HL-60 (cell line): ENCODE measurements around the gene WNT2.

ENCODE experiments used
- DNase-seq, 2 experiments: peaks; one replicate each; pipeline ENCODE4 v3.0.0-alpha.2; 2010 to 2020; ENCODE audit warnings: low read depth in 1 of 2, low spot score in 1 of 2
- H3K27ac ChIP-seq: fragments of 250-450 bp; sonication (Bioruptor Pico); replicated peaks from 2 replicates; pipeline ENCODE4 v1.5.1; 2020; ENCODE audit warnings: mild to moderate bottlenecking, moderate library complexity
- H3K27me3 ChIP-seq: fragments of 250-450 bp; sonication (Bioruptor Pico); 2 replicates; pipeline ENCODE4 v1.5.1; 2021; ENCODE audit warnings: mild to moderate bottlenecking, moderate library complexity; ENCODE audit not compliant: insufficient read depth, poor library complexity, severe bottlenecking
- H3K4me3 ChIP-seq: replicated peaks from 2 replicates; pipeline ENCODE4 v1.5.1; 2011; ENCODE audit warnings: mild to moderate bottlenecking, control low read depth, low read length; ENCODE audit not compliant: insufficient read depth
- GABPA ChIP-seq: IDR thresholded peaks from 2 replicates; pipeline ENCODE4 v1.6.1; 2012; ENCODE audit warnings: low read depth
- POLR2AphosphoS5 ChIP-seq: IDR thresholded peaks from 2 replicates; pipeline ENCODE4 v1.6.1; 2012; ENCODE audit warnings: low read depth
- SPI1 ChIP-seq: IDR thresholded peaks from 2 replicates; pipeline ENCODE4 v1.6.1; 2012; ENCODE audit warnings: low read depth, mild to moderate bottlenecking, borderline replicate concordance
- TF ChIP-seq, protein P1 (sequence below): IDR thresholded peaks from one replicate; pipeline ENCODE4 v1.5.1; 2011; ENCODE audit warnings: low read length, control low read depth, inconsistent platforms; ENCODE audit not compliant: insufficient read depth
- TF ChIP-seq, protein P2 (sequence below): IDR thresholded peaks from 2 replicates; pipeline ENCODE4 v1.6.1; 2012; ENCODE audit warnings: low read depth; ENCODE audit not compliant: insufficient replicate concordance

WNT2 gene

DNA sequence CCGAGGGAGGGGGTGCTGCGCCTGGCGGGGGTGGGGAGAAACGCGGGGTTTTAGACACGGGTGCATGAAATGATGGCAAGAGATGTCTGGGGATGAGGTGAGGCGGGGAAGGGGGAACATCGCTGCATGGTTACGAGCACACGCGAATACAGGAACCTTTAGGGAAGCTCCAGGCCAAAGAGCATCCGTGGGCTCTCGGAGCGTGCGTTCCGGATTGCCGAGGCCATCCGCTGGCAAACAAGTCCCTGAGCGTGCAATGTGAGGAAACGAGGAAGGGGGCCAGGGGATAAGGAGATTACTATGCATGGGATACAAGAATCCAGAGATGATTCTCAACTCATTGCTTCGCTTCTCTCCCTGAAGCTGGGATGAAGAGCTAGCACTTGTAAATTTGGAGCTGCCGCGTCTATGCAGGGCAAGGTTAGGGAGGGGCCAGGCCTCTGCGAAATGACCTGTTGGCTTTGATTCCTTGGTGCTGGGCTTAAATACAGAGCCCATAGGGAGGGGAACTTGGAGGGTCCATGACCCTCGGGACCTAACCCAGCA lies 520 bp upstream of the WNT2 start:
- TF ChIP-seq, protein P1, sequence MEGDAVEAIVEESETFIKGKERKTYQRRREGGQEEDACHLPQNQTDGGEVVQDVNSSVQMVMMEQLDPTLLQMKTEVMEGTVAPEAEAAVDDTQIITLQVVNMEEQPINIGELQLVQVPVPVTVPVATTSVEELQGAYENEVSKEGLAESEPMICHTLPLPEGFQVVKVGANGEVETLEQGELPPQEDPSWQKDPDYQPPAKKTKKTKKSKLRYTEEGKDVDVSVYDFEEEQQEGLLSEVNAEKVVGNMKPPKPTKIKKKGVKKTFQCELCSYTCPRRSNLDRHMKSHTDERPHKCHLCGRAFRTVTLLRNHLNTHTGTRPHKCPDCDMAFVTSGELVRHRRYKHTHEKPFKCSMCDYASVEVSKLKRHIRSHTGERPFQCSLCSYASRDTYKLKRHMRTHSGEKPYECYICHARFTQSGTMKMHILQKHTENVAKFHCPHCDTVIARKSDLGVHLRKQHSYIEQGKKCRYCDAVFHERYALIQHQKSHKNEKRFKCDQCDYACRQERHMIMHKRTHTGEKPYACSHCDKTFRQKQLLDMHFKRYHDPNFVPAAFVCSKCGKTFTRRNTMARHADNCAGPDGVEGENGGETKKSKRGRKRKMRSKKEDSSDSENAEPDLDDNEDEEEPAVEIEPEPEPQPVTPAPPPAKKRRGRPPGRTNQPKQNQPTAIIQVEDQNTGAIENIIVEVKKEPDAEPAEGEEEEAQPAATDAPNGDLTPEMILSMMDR = no peak
- no peak for TF ChIP-seq SPI1
- no peak for TF ChIP-seq GABPA
- TF ChIP-seq, protein P2, sequence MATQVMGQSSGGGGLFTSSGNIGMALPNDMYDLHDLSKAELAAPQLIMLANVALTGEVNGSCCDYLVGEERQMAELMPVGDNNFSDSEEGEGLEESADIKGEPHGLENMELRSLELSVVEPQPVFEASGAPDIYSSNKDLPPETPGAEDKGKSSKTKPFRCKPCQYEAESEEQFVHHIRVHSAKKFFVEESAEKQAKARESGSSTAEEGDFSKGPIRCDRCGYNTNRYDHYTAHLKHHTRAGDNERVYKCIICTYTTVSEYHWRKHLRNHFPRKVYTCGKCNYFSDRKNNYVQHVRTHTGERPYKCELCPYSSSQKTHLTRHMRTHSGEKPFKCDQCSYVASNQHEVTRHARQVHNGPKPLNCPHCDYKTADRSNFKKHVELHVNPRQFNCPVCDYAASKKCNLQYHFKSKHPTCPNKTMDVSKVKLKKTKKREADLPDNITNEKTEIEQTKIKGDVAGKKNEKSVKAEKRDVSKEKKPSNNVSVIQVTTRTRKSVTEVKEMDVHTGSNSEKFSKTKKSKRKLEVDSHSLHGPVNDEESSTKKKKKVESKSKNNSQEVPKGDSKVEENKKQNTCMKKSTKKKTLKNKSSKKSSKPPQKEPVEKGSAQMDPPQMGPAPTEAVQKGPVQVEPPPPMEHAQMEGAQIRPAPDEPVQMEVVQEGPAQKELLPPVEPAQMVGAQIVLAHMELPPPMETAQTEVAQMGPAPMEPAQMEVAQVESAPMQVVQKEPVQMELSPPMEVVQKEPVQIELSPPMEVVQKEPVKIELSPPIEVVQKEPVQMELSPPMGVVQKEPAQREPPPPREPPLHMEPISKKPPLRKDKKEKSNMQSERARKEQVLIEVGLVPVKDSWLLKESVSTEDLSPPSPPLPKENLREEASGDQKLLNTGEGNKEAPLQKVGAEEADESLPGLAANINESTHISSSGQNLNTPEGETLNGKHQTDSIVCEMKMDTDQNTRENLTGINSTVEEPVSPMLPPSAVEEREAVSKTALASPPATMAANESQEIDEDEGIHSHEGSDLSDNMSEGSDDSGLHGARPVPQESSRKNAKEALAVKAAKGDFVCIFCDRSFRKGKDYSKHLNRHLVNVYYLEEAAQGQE = no peak
- no peak for TF ChIP-seq POLR2AphosphoS5
- H3K27me3 ChIP-seq = peaks cover 52% of the 10 kb centered on the region
- no peak for DNase-seq
- no peak overlapping the region for H3K4me3 ChIP-seq
- no peak overlapping the region for H3K27ac ChIP-seq

DNA sequence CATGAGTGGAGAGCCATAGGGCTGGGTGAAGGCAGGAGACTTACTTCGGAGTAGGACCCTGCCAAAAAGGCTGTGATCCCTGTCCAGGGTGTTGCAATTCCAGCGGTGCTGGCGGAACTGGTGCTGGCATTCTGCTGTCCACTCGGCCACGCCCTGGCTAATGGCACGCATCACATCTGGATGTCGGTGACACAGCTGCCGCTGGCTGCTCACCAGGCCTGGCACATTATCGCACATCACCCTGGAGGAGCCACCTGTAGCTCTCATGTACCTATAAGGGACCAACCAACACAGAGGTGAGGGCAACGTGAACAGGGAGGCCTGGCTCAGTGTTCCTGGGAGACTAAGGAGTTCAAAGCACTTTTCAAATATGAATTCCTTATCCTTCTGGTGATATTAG lies 2.3 kb downstream of the WNT2 start:
- peaks cover 46% of the 10 kb centered on the region for H3K27me3 ChIP-seq
- no peak overlapping the region for H3K4me3 ChIP-seq
- no peak for DNase-seq
- TF ChIP-seq GABPA = no peak
- no peak for TF ChIP-seq POLR2AphosphoS5
- TF ChIP-seq, protein P2 = no peak
- TF ChIP-seq, protein P1 = no peak
- H3K27ac ChIP-seq = no peak overlapping the region

DNA sequence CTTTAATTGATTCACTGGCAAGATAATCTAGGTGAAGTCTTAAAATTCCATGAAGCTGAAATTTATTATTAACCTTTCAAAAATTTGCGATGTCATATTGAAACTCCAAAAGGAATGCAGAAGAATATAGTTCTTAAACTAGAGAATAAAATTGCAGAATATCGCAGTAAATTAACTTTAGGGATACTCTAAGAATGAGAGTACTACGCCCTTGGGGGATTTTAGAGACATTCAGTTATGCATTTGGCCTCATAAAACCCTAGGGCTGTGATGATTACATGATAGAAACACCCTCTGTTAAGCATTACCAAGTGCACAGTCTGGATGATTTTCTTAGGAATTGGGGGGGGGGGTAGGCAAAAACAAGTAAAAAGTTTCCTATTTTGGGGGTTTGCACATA lies 3.7 kb downstream of the WNT2 start:
- no peak overlapping the region for H3K4me3 ChIP-seq
- no peak overlapping the region for H3K27ac ChIP-seq
- no peak for TF ChIP-seq POLR2AphosphoS5
- TF ChIP-seq, protein P1 = no peak
- TF ChIP-seq, protein P2 = no peak
- no peak for TF ChIP-seq GABPA
- no peak for TF ChIP-seq SPI1
- peaks cover 36% of the 10 kb centered on the region for H3K27me3 ChIP-seq
- no peak for DNase-seq
